ACC112 (cell line): ENCODE data around the gene EEF1G.
A peak's percentile ranks its signal among the peaks of the same experiment; 100 is the strongest.
"Not testable (repeated sequence)": the region's sequence is repeated elsewhere in the genome, so short reads cannot be mapped to it uniquely, and the experiment has no call there.

Experiments
- H2AFZ ChIP-seq: fragments of 200-600 bp; sonication (generic); one replicate; pipeline ENCODE4 v1.6.0; 2017; ENCODE audit warnings: antibody characterized with exemption, low read length; ENCODE audit not compliant: unreplicated experiment
- H3K27ac ChIP-seq: fragments of 200-600 bp; sonication (generic); 2 replicates; pipeline ENCODE4 v1.5.1; 2014; ENCODE audit warnings: low read depth, mild to moderate bottlenecking, antibody characterized with exemption, low read length, moderate library complexity
- H3K27me3 ChIP-seq: fragments of 200-600 bp; sonication (generic); 2 replicates; pipeline ENCODE4 v1.6.1; 2014; ENCODE audit warnings: mild to moderate bottlenecking, antibody characterized with exemption, low read length, moderate library complexity, mixed read lengths; ENCODE audit not compliant: insufficient read depth
- H3K36me3 ChIP-seq: fragments of 200-600 bp; sonication (generic); 2 replicates; pipeline ENCODE4 v1.6.1; 2016; ENCODE audit warnings: mild to moderate bottlenecking, antibody characterized with exemption, low read length, moderate library complexity, mixed read lengths; ENCODE audit not compliant: insufficient read depth
- H3K4me1 ChIP-seq: fragments of 200-600 bp; sonication (generic); one replicate; pipeline ENCODE4 v1.6.1; 2016; ENCODE audit warnings: low read length, mixed read lengths; ENCODE audit not compliant: insufficient read depth, unreplicated experiment, control insufficient read depth
- H3K4me3 ChIP-seq: fragments of 200-600 bp; sonication (generic); 2 replicates; pipeline ENCODE4 v1.5.1; 2014; ENCODE audit warnings: mild to moderate bottlenecking, low read depth, low read length
- H3K79me2 ChIP-seq: fragments of 200-600 bp; sonication (generic); one replicate; pipeline ENCODE4 v1.6.0; 2016; ENCODE audit warnings: low read length; ENCODE audit not compliant: control insufficient read depth, unreplicated experiment, insufficient read depth

Gene EEF1G

DNA sequence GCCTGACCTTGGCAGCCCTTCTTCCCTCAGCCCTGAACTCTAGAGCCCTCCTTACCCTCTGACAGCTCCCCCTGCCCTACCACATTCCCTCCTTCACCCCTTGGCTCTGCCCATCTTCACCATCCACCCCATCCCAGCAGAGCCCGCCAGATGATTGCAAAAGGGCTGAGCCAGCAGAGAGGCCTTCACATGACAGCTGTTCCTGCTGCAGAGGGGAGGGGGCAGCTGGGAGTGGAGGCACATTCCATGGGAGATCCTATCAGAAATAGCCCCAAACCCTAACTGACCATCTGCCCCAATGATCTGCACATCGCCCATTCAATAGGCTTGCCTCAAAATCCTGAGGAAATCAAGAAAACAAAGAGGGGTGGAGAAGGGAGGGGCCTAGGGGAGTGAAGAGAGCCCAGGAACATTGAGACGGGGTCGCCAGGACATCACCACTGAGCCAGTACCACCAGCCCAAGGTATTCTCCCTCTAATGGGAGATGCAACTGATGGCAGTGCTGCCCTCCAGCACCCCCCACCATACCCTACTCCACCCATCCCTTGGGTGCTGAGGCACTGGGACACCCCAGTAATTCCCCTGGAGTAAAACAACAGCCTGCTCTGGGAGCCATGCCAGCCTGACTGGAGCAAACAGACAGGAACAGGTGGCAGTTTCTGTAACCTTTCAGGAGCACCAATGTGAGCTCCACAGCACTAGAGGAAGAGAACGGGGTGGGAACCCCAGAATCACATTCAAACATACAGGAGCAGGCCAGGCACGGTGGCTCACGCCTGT, 19.1 kb downstream of the EEF1G start:
- Histone ChIP-seq H3K27me3 (no peaks in the 10 kb centered on the region), H3K79me2 (peaks cover 9% of the 10 kb centered on the region), H3K4me1 (peaks cover 71% of the 10 kb centered on the region), H3K4me3 (peak overlapping the region; percentile 76), H3K27ac (peak overlapping the region; percentile 100), H3K36me3 (peaks cover 5% of the 10 kb centered on the region), H2AFZ (no peak overlapping the region)

DNA sequence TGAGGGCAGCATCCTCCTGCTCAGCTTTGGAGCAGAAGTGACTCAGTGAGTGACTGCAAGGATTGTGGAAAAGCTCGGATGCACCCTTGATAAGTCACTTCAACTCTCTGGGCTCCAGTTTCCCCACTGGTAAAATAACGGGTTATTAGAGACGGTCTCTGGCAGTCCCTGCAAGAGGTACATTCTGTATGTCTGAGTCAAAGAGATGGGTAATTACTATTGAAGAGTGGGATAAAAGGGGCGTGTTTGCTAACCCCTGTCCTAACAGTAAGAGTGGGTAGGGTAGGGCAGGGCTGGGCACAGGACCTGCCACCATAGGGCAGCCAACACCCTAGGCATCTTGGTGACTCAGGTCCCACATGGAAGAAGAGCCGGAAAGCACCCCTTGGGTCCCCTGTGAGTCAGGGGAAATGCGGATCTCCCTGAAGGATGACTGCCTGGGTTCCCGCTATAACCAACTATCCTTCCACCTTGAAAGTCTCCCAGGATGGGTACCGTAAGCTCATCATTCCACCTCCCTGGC, 19.8 kb downstream of the EEF1G start:
- H3K27ac ChIP-seq = peak overlapping the region; percentile 100
- no peaks in the 10 kb centered on the region for H3K27me3 ChIP-seq
- peaks cover 70% of the 10 kb centered on the region for H3K4me1 ChIP-seq
- H3K36me3 ChIP-seq = no peaks in the 10 kb centered on the region; the same call in 1 of the 2 replicates
- peaks cover 2% of the 10 kb centered on the region for H3K79me2 ChIP-seq
- peak overlapping the region; percentile 76 for H3K4me3 ChIP-seq
- H2AFZ ChIP-seq = no peak overlapping the region

GRCh38 chr11:62553080-62553838, 20.4 kb downstream of the EEF1G start:
- Histone ChIP-seq H3K27ac (peak overlapping the region; percentile 100), H3K36me3 (no peaks in the 10 kb centered on the region), H3K4me3 (peak overlapping the region; percentile 76), H3K27me3 (no peaks in the 10 kb centered on the region), H2AFZ (no peak overlapping the region), H3K79me2 (no peaks in the 10 kb centered on the region), H3K4me1 (peaks cover 72% of the 10 kb centered on the region)

GRCh38 chr11:62552485-62553079, 21.1 kb downstream of the EEF1G start:
- H3K4me1 ChIP-seq = peaks cover 72% of the 10 kb centered on the region
- H2AFZ ChIP-seq = no peak overlapping the region

GRCh38 chr11:62550478-62550877, 23.2 kb downstream of the EEF1G start:
- not testable (repeated sequence) for H3K4me3 ChIP-seq, H3K36me3 ChIP-seq, H2AFZ ChIP-seq, H3K27me3 ChIP-seq
- H3K4me1 ChIP-seq = peaks cover 55% of the 10 kb centered on the region
- peak overlapping the region; percentile 100; the same call in 1 of the 2 replicates for H3K27ac ChIP-seq
- H3K79me2 ChIP-seq = peaks cover 23% of the 10 kb centered on the region

More at GRCh38 chr11:62552485-62553079, 21.1 kb downstream of the EEF1G start:
- peak overlapping the region; percentile 100 for H3K27ac ChIP-seq
- H3K4me3 ChIP-seq = peak overlapping the region; percentile 76
- H3K27me3 ChIP-seq = no peaks in the 10 kb centered on the region
- H3K36me3 ChIP-seq = no peaks in the 10 kb centered on the region
- H3K79me2 ChIP-seq = peaks cover 4% of the 10 kb centered on the region

GRCh38 chr11:62548545-62549335, 25.0 kb downstream of the EEF1G start:
- Histone ChIP-seq H3K4me1 (peaks cover 38% of the 10 kb centered on the region), H3K27ac (peak overlapping the region; percentile 74; the same call in 1 of the 2 replicates), H3K27me3 (no peaks in the 10 kb centered on the region), H3K4me3 (no peak overlapping the region), H3K36me3 (no peaks in the 10 kb centered on the region), H3K79me2 (peaks cover 40% of the 10 kb centered on the region), H2AFZ (no peak overlapping the region)

- H3K27me3 ChIP-seq = no peaks in the 10 kb centered on the region
Measured at GRCh38 chr11:62547691-62548281, 25.9 kb downstream of the EEF1G start.

GRCh38 chr11:62546929-62547625, 26.6 kb downstream of the EEF1G start:
- no peaks in the 10 kb centered on the region for H3K36me3 ChIP-seq
- H3K27ac ChIP-seq = peak overlapping the region; percentile 74
- peak overlapping the region; percentile 20 for H2AFZ ChIP-seq
- peaks cover 57% of the 10 kb centered on the region for H3K79me2 ChIP-seq
- H3K27me3 ChIP-seq = no peaks in the 10 kb centered on the region
- peaks cover 32% of the 10 kb centered on the region for H3K4me1 ChIP-seq
- peak overlapping the region; percentile 97 for H3K4me3 ChIP-seq

More at GRCh38 chr11:62547691-62548281, 25.9 kb downstream of the EEF1G start:
- Histone ChIP-seq H2AFZ (peak overlapping the region; percentile 20), H3K36me3 (no peaks in the 10 kb centered on the region), H3K4me1 (peaks cover 33% of the 10 kb centered on the region), H3K27ac (peak overlapping the region; percentile 74), H3K79me2 (peaks cover 50% of the 10 kb centered on the region), H3K4me3 (peak overlapping the region; percentile 97)

DNA sequence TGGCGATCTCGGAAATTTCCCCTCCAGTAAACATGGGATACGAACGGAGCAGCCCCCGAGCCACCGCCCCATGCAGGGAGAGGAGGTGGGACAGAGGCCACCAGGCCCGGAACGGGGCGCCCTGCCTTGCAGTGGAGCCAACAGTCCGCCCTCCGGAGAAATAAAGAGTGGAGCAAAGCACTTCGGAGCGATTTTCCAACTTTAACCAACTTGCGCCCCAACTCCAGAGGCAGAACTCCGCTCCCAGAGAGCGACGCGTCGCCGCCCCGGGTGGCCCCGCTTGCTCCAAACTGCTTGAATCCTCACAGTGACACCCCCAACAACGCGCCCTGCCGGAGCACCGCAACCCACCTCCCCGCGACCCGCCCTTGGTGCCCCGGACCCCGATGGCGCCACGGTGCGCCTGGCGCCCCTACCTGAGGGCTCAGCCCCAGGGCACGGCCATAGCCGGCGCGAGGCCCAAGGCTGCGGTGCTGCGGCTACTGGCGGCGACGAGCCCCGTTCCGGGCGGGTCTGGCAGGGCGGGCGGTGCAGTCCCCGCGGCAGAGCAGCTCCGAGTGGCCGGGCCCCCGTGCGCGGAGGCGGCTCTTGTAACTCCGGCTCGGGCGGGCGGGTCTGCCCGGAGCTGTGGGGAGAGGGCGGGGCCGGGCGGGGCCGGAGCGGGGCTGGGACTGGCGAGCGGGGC, 27.3 kb downstream of the EEF1G start, which contains the start of gene AHNAK:
TSS of gene AHNAK (minus strand) at position 563 of the 685 bp plus-strand sequence. CDS start 10,708 bp downstream, outside the sequence.
- H3K4me1 ChIP-seq = peaks cover 32% of the 10 kb centered on the region
- no peaks in the 10 kb centered on the region for H3K27me3 ChIP-seq
- H3K27ac ChIP-seq = peak within 1 kb of the TSS; percentile 74
- H3K79me2 ChIP-seq = peaks cover 64% of the 10 kb centered on the region
- peak within 1 kb of the TSS; percentile 97 for H3K4me3 ChIP-seq
- peak within 1 kb of the TSS; percentile 20 for H2AFZ ChIP-seq
- H3K36me3 ChIP-seq = no peaks in the 10 kb centered on the region
